Measurements from ENCODE around the gene SANBR.

Gene SANBR

GRCh38 chr2:61090386-61090921 is 24.8 kb downstream of the SANBR start:
- peak; percentile 24 for DNase-seq

- no peak for DNase-seq
These were observed 25.8 kb downstream of the SANBR start for GRCh38 chr2:61091485-61091884.

DNA sequence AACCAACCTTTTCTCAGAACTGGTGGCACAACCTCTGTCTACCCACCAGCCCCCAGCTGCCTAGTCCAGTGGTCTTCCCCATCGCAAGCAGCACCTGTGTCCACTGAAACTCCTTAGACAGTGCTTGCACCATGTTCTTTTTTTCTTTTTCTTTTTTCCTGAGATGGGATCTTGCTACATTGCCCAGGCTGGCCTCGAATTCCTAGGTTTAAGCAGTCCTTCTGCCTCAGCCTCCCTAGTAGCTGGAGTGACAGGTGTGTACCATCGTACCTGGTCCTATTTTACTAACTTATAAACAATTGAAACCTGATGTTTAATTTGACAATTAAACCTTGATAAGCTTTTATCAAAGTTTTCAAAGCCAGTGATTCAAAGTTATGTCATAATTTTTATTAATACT is 30.8 kb downstream of the SANBR start:
- no peak for DNase-seq

DNA sequence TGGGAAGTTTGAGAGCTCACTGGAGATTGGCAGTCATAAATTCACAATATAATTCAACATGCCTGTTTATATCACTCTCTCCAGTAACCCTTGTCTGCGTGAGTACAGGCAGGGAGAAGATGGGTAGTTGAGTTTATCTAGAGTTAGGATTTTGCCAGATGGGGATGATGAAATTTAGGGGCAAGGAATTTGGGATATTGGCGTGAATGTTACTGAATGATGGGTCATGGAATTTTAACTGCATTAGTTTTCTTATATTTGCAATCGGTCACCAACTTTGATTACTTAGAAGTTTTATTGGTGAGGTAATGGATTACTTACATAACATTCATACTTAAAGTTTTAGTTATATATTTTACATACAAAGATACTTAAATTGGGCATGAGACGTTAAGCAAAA is 35.1 kb downstream of the SANBR start:
- DNase-seq, result peak; percentile 10

- DNase-seq, result no peak
These were observed 43.6 kb downstream of the SANBR start for GRCh38 chr2:61109291-61109690.

DNA sequence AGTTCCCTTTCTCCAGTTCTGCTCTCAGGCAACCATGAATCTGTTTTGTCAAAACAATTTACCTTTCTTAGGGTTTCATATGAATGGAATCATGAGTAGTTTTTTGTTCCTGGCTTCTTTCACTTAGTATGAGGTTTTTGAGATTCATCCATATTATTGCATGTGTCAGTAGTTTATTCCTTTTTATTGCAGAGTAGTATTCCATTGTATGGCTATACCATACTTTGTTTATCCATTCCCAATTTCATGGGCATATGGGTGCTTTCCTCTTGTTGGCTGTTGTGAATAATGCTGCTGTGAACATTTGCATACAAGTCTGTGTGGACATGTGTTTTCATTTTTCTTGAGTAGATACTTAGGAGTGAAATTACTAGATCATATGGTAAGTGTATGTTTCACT is 46.0 kb downstream of the SANBR start:
- DNase-seq, result no peak

GRCh38 chr2:61114147-61114546 is 48.5 kb downstream of the SANBR start:
- no peak for DNase-seq
